CD4-positive, alpha-beta T cell treated with Interleukin-10 for 1 hour (primary cell): ENCODE measurements around the gene IQGAP1.
A peak's percentile ranks its signal among the peaks of the same experiment; 100 is the strongest.
"Not testable (repeated sequence)": the region's sequence is repeated elsewhere in the genome, so short reads cannot be mapped to it uniquely, and the experiment has no call there.

ENCODE experiments used
- DNase-seq: peaks from one replicate; pipeline ENCODE4 v3.0.0-alpha.2; 2020

IQGAP1 gene

GRCh38 chr15:90387534-90388461 lies at the start of gene IQGAP1:
TSS of gene IQGAP1 (plus strand) at chr15:90388242. CDS start at chr15:90388342, 100 bp downstream.
- peak; percentile 99 for DNase-seq

DNA sequence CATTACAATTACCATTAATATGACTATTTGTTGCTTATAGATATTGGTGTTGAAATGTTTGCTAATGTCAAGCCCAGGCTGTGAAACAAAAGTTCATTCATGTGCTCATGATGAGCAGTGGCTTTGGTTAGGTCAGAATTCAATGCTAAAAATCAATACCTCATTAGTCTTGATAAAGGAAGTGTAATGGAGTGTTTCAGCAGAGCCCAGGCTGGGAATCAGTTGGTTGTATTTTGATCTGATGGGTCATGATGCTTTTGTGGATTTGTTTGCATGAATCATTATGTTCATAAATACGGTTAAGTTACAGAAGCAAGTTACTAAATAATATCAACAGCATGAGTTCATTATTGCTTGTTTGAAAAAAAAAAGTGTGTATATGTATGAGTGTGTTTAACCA lies 49.5 kb upstream of the IQGAP1 start:
- no peak for DNase-seq

- no peak for DNase-seq
Measured at GRCh38 chr15:90340345-90340744, 47.7 kb upstream of the IQGAP1 start.

GRCh38 chr15:90343302-90343790 lies 44.7 kb upstream of the IQGAP1 start:
- DNase-seq, result no peak

GRCh38 chr15:90344662-90345061 lies 43.4 kb upstream of the IQGAP1 start:
- DNase-seq, result no peak

GRCh38 chr15:90345857-90346256 lies 42.2 kb upstream of the IQGAP1 start:
- DNase-seq, result no peak

DNA sequence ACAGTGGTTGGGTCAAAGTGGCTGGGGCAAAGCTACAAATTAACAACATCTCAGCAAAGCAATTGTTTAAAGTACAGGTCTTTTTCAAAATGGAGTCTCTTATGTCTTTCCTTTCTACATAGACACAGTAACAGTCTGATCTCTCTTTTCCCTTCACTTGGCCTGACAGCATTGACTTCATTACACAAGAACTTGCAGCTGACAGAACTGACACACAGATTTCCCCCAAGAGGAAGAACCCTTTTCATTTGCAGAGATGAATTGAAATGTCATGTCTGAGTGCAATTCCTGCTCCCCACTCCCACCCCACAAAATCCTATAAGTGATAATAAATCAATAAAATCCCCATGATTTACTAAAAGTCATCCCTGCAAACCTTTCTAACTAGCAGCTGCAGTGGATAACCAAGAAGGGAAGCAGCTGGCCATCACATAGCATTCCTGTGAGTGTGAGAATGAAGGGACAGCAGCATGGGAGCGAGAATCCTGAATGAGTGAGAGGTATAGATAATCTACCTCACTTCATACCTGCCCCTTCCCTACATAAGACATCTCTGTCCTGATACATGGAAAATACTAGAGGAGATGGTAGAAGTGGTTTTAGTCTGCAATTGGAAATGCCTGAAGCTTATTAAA lies 40.5 kb upstream of the IQGAP1 start:
- DNase-seq, result not testable (repeated sequence)

DNA sequence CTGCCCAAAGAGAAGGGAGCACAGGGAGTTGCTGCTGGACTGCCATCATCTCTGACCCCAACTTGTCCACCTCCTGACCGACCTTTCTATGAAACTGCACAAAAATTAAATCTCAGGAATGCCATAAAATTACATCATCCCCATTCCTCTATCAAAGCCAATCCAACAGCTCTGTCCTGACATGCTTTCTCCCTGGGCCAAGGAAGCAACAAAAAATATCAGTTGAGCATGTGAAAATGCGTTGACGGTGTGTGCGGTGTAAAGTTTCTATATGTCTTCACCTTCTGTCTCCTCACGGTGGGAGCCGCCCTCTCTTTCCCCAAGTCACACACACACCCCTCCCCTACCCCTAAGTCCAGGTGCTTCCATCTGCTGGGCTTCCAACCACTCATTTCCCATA lies 39.6 kb upstream of the IQGAP1 start:
- no peak for DNase-seq

DNA sequence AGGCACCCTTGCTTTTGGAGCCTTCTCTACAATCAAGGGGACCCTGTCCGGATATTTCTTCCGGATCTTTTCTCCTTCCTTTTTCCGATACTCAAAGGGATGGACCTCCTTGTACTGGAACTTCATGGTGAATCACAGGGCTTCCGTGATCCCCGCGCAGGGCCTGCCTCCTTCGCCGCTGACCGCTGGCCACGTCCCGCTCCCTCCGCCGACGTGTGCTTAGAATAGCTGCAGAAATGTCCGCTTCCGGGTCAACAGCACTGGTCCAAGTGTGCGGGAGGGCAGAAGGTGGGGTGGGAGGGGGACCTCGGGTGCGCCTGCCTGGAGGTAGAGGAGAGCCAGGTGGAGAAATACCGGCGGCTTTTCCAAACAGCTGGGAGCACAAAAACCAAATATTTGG lies 39.0 kb upstream of the IQGAP1 start:
- DNase-seq, result no peak

GRCh38 chr15:90349821-90350220 lies 38.2 kb upstream of the IQGAP1 start:
- peak; percentile 22 for DNase-seq

- DNase-seq, result no peak
Measured at GRCh38 chr15:90351479-90352106, 36.4 kb upstream of the IQGAP1 start.

GRCh38 chr15:90352107-90352893 lies 35.7 kb upstream of the IQGAP1 start, which contains the start of gene ZNF774:
TSS of gene ZNF774 (plus strand) at chr15:90352284. CDS start at chr15:90354661, 2,377 bp downstream.
- peak; percentile 97 for DNase-seq

GRCh38 chr15:90354986-90355385 lies 33.1 kb upstream of the IQGAP1 start:
- DNase-seq, result no peak

- DNase-seq, result no peak
Measured at GRCh38 chr15:90358124-90359033, 29.7 kb upstream of the IQGAP1 start.

GRCh38 chr15:90360746-90361145 lies 27.3 kb upstream of the IQGAP1 start:
- DNase-seq, result no peak

- DNase-seq, result no peak
Measured at GRCh38 chr15:90362936-90363212, 25.2 kb upstream of the IQGAP1 start.

GRCh38 chr15:90364251-90364650 lies 23.8 kb upstream of the IQGAP1 start:
- no peak for DNase-seq

DNA sequence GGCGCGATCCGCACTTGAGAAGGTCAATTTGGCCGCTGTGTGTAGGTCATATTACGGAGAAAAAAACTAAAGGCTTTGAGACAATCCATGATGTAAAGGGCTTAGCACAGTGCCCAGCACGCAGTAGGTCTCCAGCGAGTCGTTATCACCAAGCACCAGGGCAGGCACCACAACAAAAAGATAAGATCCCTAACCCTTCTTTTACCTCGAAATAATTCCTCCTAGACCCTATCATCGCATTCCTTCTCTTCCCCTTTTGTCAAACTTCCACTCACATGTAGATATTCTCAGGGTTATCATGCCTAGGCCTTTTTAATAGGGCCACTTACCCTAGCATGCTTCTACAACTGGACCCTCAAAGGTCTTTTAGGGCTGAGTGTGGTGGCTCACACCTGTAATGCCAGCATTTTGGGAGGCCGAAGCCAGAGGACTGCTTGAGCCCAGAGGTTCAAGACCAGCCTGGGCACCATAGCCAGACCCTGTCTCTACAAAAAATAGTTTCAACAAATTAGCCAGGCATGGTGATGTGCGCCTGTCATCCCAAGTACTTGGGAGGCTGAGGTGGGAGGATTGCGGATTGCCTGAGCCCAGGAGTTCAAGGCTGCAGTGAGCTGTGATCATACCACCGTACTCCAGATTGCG lies 22.5 kb upstream of the IQGAP1 start:
- no peak for DNase-seq

DNA sequence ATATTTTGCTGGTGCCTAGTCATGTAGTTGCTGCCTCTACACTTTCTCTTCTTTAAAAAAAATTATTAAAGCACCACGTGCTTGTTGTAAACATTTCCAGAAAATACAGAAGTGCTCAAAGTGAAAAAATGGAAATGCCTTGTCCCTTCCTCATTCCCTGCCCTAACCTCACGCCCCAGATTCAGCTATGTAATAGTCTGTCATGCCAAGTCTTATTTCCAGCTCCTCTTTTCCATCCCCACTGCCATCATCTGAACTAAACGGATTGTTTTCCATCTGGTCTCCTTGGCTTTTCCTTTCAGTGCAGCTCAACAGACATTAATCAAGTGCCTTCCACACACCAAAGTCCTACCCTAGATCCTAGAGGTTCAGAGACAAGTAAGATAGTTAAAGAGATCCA lies 20.5 kb upstream of the IQGAP1 start:
- DNase-seq, result no peak

DNA sequence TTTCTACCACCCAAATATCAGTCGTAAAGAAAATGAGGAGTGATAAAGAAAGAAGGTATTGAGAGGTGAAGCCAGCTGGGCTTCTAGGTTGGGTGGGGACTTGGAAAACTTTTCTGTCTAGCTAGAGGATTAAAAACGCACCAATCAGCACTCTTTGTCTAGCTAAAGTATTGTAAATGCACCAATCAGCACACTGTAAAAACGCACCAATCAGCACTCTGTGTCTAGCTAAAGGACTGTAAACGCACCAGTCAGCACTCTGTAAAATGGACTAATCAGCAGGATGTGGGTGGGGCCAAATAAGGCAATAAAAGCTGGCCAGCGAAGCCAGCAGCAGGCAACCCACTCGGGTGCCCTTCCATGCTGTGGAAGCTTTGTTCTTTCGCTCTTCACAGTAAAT lies 13.0 kb upstream of the IQGAP1 start:
- no peak for DNase-seq

GRCh38 chr15:90376789-90377188 lies 11.3 kb upstream of the IQGAP1 start:
- DNase-seq, result peak; percentile 82
